HG02623 (cell line): Measurements from ENCODE around the gene NES.
"Not testable (repeated sequence)": the region's sequence is repeated elsewhere in the genome, so short reads cannot be mapped to it uniquely, and the experiment has no call there.

Source experiments
- ATAC-seq: cut with Tn5 transposase; IDR thresholded peaks from one replicate; pipeline ENCODE4 v1.9.1; 2021; ENCODE audit warnings: moderate library complexity; ENCODE audit not compliant: unreplicated experiment

NES gene

GRCh38 chr1:156647351-156647750 lies 29.9 kb downstream of the NES start:
- no peak for ATAC-seq

- ATAC-seq: no peak
These were observed 30.4 kb downstream of the NES start for GRCh38 chr1:156646738-156647211.

- no peak for ATAC-seq
These were observed 31.5 kb downstream of the NES start for GRCh38 chr1:156645666-156646065.

- ATAC-seq: no peak
These were observed 32.2 kb downstream of the NES start for GRCh38 chr1:156645056-156645455.

GRCh38 chr1:156644640-156645039 lies 32.6 kb downstream of the NES start:
- ATAC-seq: no peak

GRCh38 chr1:156644146-156644545 lies 33.1 kb downstream of the NES start:
- no peak for ATAC-seq

- ATAC-seq: no peak
These were observed 33.5 kb downstream of the NES start for GRCh38 chr1:156643778-156644092.

GRCh38 chr1:156643049-156643777 lies 34.0 kb downstream of the NES start:
- ATAC-seq: no peak

GRCh38 chr1:156642265-156643048 lies 34.8 kb downstream of the NES start:
- ATAC-seq: no peak

GRCh38 chr1:156641761-156642264 lies 35.4 kb downstream of the NES start, which contains the start of gene BCAN:
Gene BCAN (plus strand): TSS chr1:156642117. CDS start chr1:156646055, 3,938 bp downstream.
- no peak for ATAC-seq

GRCh38 chr1:156640842-156641706 lies 36.1 kb downstream of the NES start:
- ATAC-seq: no peak

GRCh38 chr1:156639601-156640101 lies 37.6 kb downstream of the NES start:
- no peak for ATAC-seq

- ATAC-seq: no peak
These were observed 38.8 kb downstream of the NES start for GRCh38 chr1:156638189-156638985.

- no peak for ATAC-seq
These were observed 44.9 kb downstream of the NES start for GRCh38 chr1:156632355-156632754.

GRCh38 chr1:156631152-156631551 lies 46.1 kb downstream of the NES start:
- ATAC-seq: not testable (repeated sequence)

- no peak for ATAC-seq
These were observed 47.3 kb downstream of the NES start for GRCh38 chr1:156629823-156630449.

- ATAC-seq: no peak
These were observed 49.8 kb downstream of the NES start for GRCh38 chr1:156627313-156627880.

- ATAC-seq: no peak
These were observed 51.1 kb downstream of the NES start for GRCh38 chr1:156626079-156626438.

- no peak for ATAC-seq
These were observed 51.6 kb downstream of the NES start for GRCh38 chr1:156625436-156626078.
